ENCODE data around the gene NR2F2. TPM values are rescaled to one million over a fixed set of nuclear protein-coding genes. Genes with fewer than 3 reads are reported as not detected.
A peak's percentile ranks its signal among the peaks of the same experiment; 100 is the strongest.

NR2F2 gene
- 63.0 TPM for polyA plus RNA-seq (2012; ENCODE audit: insufficient read length, low read depth)

- TF ChIP-seq POLR2AphosphoS5 (IDR thresholded peaks at IDR 0.05; ENCODE audit: low read depth, low read length) (peak; percentile 75; the same call in 1 of the 2 replicates), REST (IDR thresholded peaks at IDR 0.05; ENCODE audit: insufficient read depth in 1 of 2, low read depth in 2 of 2, low read length in 2 of 2) (no peak), TAF1 (IDR thresholded peaks at IDR 0.05; ENCODE audit: borderline replicate concordance, insufficient read depth, low read length) (peak; percentile 76; the same call in 1 of the 2 replicates), FOXP2 (optimal IDR thresholded peaks at IDR 0.05; ENCODE audit: borderline replicate concordance, extremely low read depth, extremely low read length, insufficient read depth) (no peak), SIN3A (IDR thresholded peaks at IDR 0.05; ENCODE audit: borderline replicate concordance, insufficient read depth, low read length) (0 out of 2 replicates have a peak, but pooled peaks have one; percentile 21)
These were observed at the start of gene NR2F2 for GRCh38 chr15:96330450-96331143. Gene NR2F2, plus strand, starts transcription at chr15:96330700. Its CDS starts 1,406 bp downstream, at chr15:96332106.

GRCh38 chr15:96285305-96285704, 45.2 kb upstream of the NR2F2 start:
- no peak for TF ChIP-seq POLR2AphosphoS5 (IDR thresholded peaks at IDR 0.05; ENCODE audit: low read depth, low read length)
- TF ChIP-seq REST (IDR thresholded peaks at IDR 0.05; ENCODE audit: insufficient read depth in 1 of 2, low read depth in 2 of 2, low read length in 2 of 2): no peak
- TF ChIP-seq FOXP2 (optimal IDR thresholded peaks at IDR 0.05; ENCODE audit: borderline replicate concordance, extremely low read depth, extremely low read length, insufficient read depth): no peak
- no peak for TF ChIP-seq SIN3A (IDR thresholded peaks at IDR 0.05; ENCODE audit: borderline replicate concordance, insufficient read depth, low read length)
- TF ChIP-seq TAF1 (IDR thresholded peaks at IDR 0.05; ENCODE audit: borderline replicate concordance, insufficient read depth, low read length): no peak

GRCh38 chr15:96285729-96286254, 44.7 kb upstream of the NR2F2 start:
- TF ChIP-seq POLR2AphosphoS5 (IDR thresholded peaks at IDR 0.05; ENCODE audit: low read depth, low read length) (no peak), REST (IDR thresholded peaks at IDR 0.05; ENCODE audit: insufficient read depth in 1 of 2, low read depth in 2 of 2, low read length in 2 of 2) (no peak), SIN3A (IDR thresholded peaks at IDR 0.05; ENCODE audit: borderline replicate concordance, insufficient read depth, low read length) (no peak), FOXP2 (optimal IDR thresholded peaks at IDR 0.05; ENCODE audit: borderline replicate concordance, extremely low read depth, extremely low read length, insufficient read depth) (no peak), TAF1 (IDR thresholded peaks at IDR 0.05; ENCODE audit: borderline replicate concordance, insufficient read depth, low read length) (no peak)

- TF ChIP-seq FOXP2 (optimal IDR thresholded peaks at IDR 0.05; ENCODE audit: borderline replicate concordance, extremely low read depth, extremely low read length, insufficient read depth) (no peak), TAF1 (IDR thresholded peaks at IDR 0.05; ENCODE audit: borderline replicate concordance, insufficient read depth, low read length) (no peak), POLR2AphosphoS5 (IDR thresholded peaks at IDR 0.05; ENCODE audit: low read depth, low read length) (no peak), REST (IDR thresholded peaks at IDR 0.05; ENCODE audit: insufficient read depth in 1 of 2, low read depth in 2 of 2, low read length in 2 of 2) (no peak), SIN3A (IDR thresholded peaks at IDR 0.05; ENCODE audit: borderline replicate concordance, insufficient read depth, low read length) (no peak)
These were observed 39.8 kb upstream of the NR2F2 start for GRCh38 chr15:96290679-96291078.

Measured in PFSK-1 (cell line).